HL-60 (cell line): ENCODE data around the gene TMEM53.

Source experiments
- CTCF ChIP-seq: IDR thresholded peaks from one replicate; pipeline ENCODE4 v1.5.1; 2011; ENCODE audit warnings: low read length, control low read depth, inconsistent platforms; ENCODE audit not compliant: insufficient read depth
- POLR2AphosphoS5 ChIP-seq: IDR thresholded peaks from 2 replicates; pipeline ENCODE4 v1.6.1; 2012; ENCODE audit warnings: low read depth
- REST ChIP-seq: IDR thresholded peaks from 2 replicates; pipeline ENCODE4 v1.6.1; 2012; ENCODE audit warnings: low read depth; ENCODE audit not compliant: insufficient replicate concordance

GRCh38 chr1:44672254-44672955, 1.9 kb downstream of the TMEM53 start:
- no peak for TF ChIP-seq CTCF
- TF ChIP-seq POLR2AphosphoS5: peak; percentile 83
- TF ChIP-seq REST: no peak
